Erythroblast (primary cell): ENCODE data around the gene SHLD1.

Experiments
- GATA1 ChIP-seq: IDR thresholded peaks from 2 replicates; pipeline ENCODE4 v1.6.1; 2011; ENCODE audit warnings: low read depth, mild to moderate bottlenecking, control low read depth, low read length, moderate library complexity
- POLR2A ChIP-seq: IDR thresholded peaks from 2 replicates; pipeline ENCODE4 v1.6.1; 2011; ENCODE audit warnings: mild to moderate bottlenecking, low read length

- no peak for TF ChIP-seq POLR2A
- no peak for TF ChIP-seq GATA1
Measured at GRCh38 chr20:5809495-5809894, 59.3 kb downstream of the SHLD1 start.
